GM19238 (cell line): Measurements from ENCODE around the gene TPRN.

Experiments
- DNase-seq: peaks from one replicate; pipeline ENCODE4 v3.0.0; 2011; ENCODE audit warnings: low spot score; ENCODE audit not compliant: insufficient read length

The TPRN gene

DNA sequence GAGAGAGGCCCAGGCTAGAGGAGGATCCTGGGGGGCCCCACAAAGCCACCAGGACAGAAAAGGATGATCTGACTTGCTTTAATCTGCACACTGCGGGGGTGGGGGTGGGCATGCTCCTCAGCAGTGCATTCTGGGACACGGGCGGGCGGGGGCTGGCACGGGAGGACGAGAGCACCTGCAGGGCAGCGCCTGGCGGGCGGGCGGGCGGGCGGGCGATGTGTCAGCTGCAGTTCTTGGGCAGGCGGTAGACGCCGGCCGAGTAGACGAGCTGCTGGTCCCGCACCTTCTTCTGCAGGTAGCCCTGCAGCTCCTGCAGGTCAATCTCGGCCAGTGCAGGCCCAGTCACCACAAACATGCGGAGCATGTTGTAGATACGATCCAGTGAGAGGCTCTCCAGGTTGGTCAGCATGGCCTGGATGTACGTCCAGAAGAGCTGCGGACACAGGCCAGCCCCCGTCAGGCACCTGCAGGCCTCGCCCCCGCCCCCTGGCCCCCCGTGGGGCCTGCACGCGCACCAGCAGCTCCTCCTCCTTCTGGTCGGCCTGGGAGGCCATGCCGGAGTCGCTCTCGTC lies 25.7 kb downstream of the TPRN start:
- DNase-seq, result no peak

DNA sequence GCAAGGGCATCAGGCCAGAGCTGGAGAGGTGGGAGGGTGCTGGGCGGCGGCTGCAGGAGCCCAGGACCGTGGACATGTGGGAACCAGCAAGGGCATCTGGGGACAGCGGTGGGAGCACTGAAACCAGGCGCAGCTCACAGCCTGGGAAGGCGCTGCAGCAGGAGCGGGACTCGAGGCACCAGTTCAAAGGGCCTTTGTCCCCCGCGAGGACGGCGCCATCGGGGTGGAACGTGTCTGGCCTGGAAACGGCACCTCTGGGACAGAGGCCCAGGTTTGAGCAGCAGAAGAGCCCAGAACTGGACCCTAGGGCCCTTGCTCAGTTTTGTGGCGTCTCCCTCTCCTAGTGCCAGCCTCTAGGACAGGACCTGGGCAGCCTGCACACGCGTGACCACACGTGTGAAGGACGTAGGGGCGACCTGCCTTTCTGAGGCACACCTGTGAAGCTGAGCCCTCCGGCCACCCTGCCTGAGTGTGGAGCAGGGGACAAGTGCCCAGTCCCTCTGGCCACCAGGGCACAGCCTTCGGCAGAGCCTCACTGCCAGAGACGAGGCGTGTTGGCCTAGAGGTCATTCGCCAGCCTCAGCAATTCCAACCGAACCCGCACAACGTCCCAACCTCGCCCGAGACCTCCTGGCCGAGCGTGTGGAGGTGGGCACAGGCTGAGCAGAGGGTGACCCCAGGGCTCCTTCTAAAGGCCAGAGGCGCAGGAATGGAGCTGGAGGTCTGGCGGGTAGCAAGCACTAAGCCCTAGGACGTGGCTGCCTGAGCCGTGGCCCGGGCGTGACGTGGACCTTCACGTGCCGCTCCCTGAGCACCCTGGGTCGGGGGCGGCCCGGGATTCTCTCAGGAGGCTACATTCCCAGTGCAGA lies 26.5 kb downstream of the TPRN start:
- no peak for DNase-seq

DNA sequence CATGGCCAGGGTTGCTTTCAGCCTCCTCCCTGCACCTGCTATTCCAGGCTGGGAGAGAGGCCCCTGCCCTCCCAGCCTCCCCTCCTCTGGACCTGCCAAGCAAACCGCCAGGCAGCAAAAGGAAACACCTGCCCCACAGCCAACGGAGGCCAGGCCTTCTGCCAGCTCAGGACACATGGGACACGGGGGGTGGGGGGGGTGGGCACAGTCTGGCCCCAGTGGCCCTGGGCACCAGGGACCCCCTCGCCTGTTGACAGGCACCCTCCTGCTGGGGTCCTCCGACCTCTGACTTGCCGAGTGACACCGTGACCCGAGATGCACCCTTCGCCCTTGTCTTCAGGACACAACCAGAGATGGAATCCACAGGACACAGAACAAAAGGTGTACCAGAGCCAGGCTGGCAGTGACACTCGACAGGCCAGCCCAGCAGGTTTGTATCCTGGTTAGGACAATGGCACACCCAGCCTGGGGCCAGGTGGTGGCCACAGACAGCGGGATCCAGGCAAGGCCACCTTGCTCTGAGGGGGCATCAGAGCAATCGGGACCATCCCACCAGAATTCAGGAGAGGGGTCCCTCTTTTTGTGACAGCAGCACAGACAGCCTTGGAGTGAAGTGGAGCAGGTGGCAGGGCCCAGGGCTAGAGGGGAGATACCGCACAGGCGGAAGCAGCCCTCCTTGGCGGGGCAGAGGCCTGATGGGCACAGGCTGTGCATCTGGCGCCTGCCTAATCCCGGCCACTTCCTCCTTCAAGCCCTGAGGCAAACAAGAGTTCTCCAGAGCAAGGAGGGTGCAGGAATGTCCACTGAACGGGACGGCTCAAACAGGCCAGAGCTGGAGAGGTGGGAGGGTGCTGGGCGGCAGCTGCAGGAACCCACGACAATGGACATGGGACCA lies 27.4 kb downstream of the TPRN start:
- DNase-seq, result no peak

GRCh38 chr9:137171149-137171900 lies 29.2 kb downstream of the TPRN start:
- DNase-seq, result no peak

DNA sequence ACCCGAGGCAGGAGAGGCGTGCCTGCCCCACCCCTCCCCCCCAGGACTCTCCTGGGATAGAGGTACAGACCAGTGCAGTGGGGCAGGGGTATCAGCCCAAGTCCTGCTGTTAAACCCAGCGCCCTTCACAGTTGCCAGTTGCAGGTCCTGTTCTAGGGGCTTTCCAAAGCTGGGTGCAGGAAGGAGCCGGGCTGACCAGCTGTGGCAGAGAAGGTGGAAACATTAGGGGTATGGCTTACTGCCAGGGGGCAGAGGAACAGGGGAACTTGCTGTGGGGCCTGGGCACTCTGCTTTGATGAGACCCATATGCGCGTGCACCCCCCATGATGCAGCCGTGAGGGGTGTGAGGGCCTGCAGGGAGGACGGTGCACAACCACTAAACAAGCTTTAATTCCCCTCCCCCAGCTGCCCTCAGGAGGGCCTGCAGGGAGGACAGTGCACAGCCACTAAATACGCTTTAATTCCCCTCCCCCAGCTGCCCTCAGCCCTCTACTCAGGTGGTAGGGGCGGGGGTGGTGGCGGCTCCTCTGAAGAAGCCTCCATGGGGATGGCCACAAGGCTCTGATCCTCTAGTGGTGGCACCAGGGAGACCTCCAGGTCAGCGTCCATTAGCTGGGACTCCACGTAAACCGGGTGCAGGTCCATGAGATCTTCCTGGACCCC lies 29.9 kb downstream of the TPRN start:
- no peak for DNase-seq

DNA sequence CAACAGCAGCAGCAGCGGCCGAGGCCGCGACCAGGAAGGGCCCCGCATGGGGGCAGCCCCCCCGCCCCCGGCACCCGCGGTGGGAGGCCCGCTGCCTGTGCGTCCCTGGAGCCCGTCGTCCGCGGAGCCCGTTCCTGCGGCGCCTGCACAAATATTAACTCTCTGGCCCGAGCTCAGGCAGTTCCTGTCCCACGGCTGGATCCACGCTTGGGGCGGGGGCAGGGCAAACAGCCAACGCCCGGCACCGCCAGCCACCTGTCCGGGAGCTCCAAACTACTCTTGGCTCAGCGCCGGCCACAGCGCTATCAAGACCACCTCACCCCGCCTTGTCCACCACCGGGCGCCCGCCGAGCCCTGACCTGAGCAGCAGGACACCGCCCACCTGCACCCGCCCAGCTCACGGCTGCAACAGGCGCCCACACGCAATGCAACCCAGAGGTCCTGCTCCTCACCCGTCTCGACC lies 30.6 kb downstream of the TPRN start, which contains the start of gene LRRC26:
Gene LRRC26 (minus strand): TSS at position 156 of the 463 bp plus-strand sequence. CDS start 108 bp downstream, at position 48.
- no peak for DNase-seq

GRCh38 chr9:137168904-137169856 lies 31.4 kb downstream of the TPRN start:
- DNase-seq, result no peak

- DNase-seq, result no peak
These were observed 32.0 kb downstream of the TPRN start for GRCh38 chr9:137168573-137168903.

DNA sequence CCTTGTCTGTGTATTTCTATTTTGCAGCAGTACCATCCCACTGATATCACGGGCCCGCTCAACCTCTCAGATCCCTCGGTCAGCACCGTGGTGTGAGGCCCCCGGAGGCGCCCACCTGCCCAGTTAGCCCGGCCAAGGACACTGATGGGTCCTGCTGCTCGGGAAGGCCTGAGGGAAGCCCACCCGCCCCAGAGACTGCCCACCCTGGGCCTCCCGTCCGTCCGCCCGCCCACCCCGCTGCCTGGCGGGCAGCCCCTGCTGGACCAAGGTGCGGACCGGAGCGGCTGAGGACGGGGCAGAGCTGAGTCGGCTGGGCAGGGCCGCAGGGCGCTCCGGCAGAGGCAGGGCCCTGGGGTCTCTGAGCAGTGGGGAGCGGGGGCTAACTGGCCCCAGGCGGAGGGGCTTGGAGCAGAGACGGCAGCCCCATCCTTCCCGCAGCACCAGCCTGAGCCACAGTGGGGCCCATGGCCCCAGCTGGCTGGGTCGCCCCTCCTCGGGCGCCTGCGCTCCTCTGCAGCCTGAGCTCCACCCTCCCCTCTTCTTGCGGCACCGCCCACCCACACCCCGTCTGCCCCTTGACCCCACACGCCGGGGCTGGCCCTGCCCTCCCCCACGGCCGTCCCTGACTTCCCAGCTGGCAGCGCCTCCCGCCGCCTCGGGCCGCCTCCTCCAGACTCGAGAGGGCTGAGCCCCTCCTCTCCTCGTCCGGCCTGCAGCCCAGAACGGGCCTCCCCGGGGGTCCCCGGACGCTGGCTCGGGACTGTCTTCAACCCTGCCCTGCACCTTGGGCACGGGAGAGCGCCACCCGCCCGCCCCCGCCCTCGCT lies 32.6 kb downstream of the TPRN start:
- no peak for DNase-seq

- DNase-seq, result no peak
These were observed 33.2 kb downstream of the TPRN start for GRCh38 chr9:137167277-137167746.

GRCh38 chr9:137166380-137167229 lies 33.9 kb downstream of the TPRN start:
- no peak for DNase-seq

DNA sequence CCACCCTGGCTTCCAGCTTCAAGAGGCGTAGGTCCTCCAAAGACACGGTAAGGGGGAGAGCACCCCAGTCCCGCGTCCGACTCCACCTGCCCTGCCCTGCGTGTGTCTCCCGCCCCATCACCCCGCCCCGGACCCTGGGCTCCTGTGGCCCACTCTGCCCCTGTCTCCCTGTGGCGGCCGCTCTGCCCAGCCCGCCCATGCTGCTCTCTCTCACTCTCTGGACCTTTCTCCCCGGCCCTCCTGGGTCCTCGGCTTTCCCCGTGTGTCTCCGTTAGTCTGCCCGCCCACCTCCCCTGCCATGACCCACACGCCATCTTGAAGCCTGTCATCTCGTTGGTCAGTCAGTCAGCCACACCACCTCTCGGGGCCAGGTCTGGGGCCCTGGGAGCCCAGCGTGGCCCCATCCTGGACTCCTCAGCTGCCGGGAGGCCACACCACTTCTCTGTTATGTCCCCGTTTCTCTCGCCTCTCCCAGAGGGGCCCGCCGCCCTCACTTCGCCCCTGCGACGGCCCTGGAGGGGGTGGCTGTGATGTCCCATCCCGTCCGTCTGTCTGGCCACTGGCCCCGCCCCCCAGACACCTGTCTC lies 35.2 kb downstream of the TPRN start:
- DNase-seq, result no peak

DNA sequence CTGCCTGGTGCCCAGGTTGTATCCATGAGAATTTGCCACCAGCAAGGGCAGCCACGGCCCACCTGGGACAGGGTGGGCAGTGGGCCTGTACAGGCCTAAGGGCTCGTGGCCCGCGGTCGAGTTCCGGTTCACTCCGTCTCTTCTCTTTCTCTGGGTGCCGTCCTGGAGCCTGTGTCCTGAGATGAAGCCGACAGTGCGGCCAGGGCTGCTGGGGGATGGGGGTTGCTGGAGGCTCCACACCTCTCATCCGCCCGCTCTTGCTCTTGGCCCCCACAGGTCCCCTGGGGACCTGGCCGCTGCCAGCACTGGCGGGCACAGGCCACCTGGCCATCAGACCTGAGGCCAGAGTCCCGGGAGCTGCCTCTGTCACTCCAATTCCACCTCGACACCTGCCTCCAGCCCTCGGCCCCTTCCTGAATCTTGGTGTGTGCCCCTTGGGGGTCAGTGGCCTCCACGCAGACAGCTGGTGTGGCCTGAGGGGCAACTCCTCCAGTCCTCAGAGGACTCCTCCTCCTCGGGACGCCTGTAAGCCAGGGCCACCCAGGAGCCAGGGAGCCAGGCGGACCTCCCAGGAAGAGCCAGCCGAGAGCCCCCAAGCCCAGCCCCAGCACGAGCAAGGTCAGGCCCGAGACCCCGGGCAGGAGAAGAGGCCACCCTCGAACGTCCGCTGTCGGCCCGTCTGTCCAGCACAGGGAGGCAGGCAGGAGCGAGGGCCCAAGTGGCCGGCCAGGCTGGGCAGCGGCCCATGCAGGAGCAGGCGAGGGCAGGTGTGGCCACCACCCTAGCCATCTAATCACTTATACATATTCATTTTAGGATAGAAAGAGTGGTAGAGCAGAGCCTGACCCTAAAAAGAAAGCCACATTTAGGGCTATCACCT lies 35.9 kb downstream of the TPRN start:
- no peak for DNase-seq

DNA sequence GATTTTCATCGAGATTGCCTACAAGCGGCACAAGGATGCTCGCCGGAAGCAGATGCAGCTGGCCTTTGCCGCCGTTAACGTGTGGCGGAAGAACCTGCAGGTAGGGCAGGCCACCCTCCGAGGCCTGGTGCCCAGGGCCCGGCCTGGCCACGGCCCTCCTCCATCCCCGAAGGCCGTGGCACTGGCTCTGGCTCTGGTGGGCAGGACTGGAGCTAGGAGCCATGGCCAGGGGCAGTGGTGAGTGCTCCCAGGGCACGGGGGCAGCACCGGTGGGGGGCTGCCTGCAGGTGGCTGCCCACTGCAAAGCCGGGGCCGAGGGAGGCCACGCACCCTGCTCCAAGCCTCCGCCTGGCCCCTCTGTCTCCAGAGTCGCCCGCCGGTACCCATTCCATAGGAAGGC lies 36.7 kb downstream of the TPRN start:
- no peak for DNase-seq

DNA sequence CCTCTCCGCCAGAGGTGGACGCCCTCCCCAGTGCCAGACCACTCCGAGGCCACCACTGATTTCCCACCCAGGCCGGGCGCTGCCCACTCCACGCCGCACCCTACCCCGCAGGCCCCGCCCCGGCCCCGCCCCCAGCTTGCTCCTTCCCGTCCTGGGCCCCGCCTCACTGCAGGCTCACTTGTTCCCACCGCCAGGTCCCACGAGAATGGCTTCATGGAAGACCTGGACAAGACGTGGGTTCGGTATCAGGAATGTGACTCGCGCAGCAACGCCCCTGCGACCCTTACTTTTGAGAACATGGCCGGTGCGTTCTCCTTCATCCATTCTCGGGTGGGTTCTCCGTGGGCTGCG lies 37.2 kb downstream of the TPRN start:
- DNase-seq, result no peak
